ENCODE measurements around the gene RPL28. TPM values are rescaled to one million over a fixed set of nuclear protein-coding genes. Genes with fewer than 3 reads are reported as not detected.

RPL28 gene
- total RNA-seq, 1 experiment from 2014 or later: 535 TPM

GRCh38 chr19:55423225-55424005 is 37.7 kb downstream of the RPL28 start:
- no peak for DNase-seq (ENCODE audit: low read depth)

- DNase-seq (ENCODE audit: low read depth): no peak
Observed at GRCh38 chr19:55424518-55424917, 38.8 kb downstream of the RPL28 start.

- DNase-seq (ENCODE audit: low read depth): no peak
Observed at GRCh38 chr19:55426042-55426441, 40.3 kb downstream of the RPL28 start.

- no peak for DNase-seq (ENCODE audit: low read depth)
Observed at GRCh38 chr19:55431183-55431582, 45.5 kb downstream of the RPL28 start.

- no peak for DNase-seq (ENCODE audit: low read depth)
Observed at GRCh38 chr19:55432241-55432959, 46.7 kb downstream of the RPL28 start.

- no peak for DNase-seq (ENCODE audit: low read depth)
Observed at GRCh38 chr19:55433292-55433691, 47.6 kb downstream of the RPL28 start.

GRCh38 chr19:55434356-55434919 is 48.7 kb downstream of the RPL28 start:
- DNase-seq (ENCODE audit: low read depth): no peak

GRCh38 chr19:55435020-55435419 is 49.3 kb downstream of the RPL28 start:
- no peak for DNase-seq (ENCODE audit: low read depth)

- DNase-seq (ENCODE audit: low read depth): no peak
Observed at GRCh38 chr19:55436847-55437246, 51.1 kb downstream of the RPL28 start.

GRCh38 chr19:55437410-55437809 is 51.7 kb downstream of the RPL28 start:
- peak; percentile 54 for DNase-seq (ENCODE audit: low read depth)

- no peak for DNase-seq (ENCODE audit: low read depth)
Observed at GRCh38 chr19:55439052-55439451, 53.3 kb downstream of the RPL28 start.

- no peak for DNase-seq (ENCODE audit: low read depth)
Observed at GRCh38 chr19:55440411-55441105, 54.8 kb downstream of the RPL28 start.

- no peak for DNase-seq (ENCODE audit: low read depth)
Observed at GRCh38 chr19:55441319-55441691, 55.6 kb downstream of the RPL28 start.

- DNase-seq (ENCODE audit: low read depth): no peak
Observed at GRCh38 chr19:55441692-55442321, 56.1 kb downstream of the RPL28 start.

GRCh38 chr19:55442372-55442961 is 56.7 kb downstream of the RPL28 start:
- no peak for DNase-seq (ENCODE audit: low read depth)

- DNase-seq (ENCODE audit: low read depth): no peak
Observed at GRCh38 chr19:55443045-55443823, 57.5 kb downstream of the RPL28 start, which contains the start of gene SHISA7. TSS of gene SHISA7 (minus strand) at chr19:55443300. CDS start at chr19:55442863, 437 bp downstream.

- DNase-seq (ENCODE audit: low read depth): no peak
Observed at GRCh38 chr19:55443824-55444480, 58.2 kb downstream of the RPL28 start.

- no peak for DNase-seq (ENCODE audit: low read depth)
Observed at GRCh38 chr19:55444646-55445045, 58.9 kb downstream of the RPL28 start.

- no peak for DNase-seq (ENCODE audit: low read depth)
Observed at GRCh38 chr19:55446060-55446459, 60.3 kb downstream of the RPL28 start.

Measured in LHCN-M2 (cell line).